ENCODE results near the gene CALCB.

CALCB gene

DNA sequence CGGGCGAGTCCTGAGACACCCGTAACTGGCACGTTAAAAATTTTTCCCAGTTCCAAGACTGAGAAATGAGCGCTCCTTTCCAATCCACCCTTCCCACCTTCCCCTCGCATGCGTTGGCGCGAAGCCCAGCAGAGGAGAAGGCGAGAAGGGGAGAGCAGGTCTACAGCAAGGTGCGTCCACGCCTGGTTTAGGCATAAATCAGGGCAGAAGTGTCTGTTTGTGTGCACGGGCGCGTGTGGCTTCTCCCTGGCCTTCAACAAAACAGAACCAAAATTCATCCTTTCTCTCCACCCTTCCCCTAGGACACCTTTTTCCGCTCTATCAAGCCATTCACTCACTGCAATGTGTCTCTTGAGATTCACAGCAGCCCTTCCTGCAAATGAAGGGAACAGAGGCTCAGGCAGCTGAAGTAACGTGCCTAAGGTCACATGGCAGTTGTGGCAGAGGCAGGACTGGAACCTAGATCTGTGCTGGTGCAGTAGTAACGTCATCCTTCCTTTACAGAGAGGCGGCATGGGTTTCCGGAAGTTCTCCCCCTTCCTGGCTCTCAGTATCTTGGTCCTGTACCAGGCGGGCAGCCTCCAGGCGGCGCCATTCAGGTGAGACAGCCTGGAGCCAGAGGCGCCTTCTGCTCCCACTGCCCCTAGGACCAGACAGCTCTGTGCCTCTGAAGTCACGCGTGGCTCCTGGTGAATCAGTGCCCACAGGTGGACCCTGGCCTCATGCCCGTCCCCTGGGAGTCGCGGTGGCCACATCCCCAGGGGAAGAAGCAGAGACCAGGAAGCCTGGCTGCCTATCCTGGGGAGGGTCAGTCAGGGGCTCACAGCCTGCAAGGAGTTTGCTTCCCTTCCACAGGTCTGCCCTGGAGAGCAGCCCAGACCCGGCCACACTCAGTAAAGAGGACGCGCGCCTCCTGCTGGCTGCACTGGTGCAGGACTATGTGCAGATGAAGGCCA is 1.1 kb downstream of the CALCB start:
- peak in 46 of 56 donors; percentile 7 to 82 (median 38) for DNase-seq

DNA sequence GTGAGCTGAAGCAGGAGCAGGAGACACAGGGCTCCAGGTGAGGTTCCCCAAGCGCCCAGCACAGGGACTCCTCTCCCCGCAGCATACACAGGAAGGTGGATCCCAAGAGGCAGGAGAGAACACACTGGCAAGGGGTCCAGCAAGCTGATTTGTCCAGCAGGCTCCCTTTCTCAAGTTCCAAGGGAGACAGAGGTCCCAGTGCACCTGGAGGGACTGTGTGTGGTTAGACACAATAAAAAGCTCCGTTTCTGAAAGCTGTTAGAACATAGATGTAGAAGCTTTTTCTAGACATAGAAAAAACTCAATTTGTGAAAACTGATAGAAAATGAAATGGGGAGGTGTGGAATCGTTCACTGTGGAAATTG is 1.8 kb downstream of the CALCB start:
- no peak for DNase-seq

DNA sequence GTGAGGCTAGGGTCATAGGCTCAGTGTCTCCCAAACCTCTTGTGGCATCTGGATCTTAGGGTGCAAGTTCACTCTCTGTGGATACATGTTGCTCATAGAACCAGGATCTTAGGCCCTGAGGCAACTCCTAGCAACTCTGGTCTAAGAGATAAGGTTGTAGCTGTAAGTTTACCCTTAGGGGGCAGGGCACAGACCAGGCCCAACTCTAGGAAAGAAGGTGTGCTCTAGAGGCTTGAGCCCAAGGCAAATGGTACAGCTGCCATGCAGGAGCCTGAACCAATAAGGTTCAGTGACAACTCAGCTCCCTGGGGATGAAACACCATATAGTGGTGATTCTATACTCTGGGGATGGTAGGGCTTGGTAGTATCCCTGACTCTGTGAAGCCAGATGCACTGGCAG is 17.8 kb downstream of the CALCB start:
- DNase-seq, result no peak

DNA sequence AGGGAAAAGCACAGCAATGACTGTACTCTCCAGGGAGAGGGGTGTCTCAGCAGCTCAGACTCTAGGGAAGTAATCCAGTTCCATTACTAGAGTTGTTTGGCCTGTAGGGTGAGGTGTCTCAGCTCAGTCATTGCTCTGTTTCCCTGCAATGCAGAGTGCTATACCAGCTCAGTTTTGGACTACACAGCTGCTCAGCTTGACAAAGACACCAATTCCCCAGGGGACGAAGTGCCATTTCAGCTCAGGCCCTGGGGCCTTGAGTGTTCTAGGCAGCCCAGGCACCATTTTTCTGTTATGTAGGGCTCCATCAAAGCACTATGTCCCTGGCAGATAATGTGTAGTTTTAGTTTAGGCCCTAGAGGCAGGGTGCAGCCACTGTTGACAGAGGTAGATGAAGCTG is 18.2 kb downstream of the CALCB start:
- no peak for DNase-seq

DNA sequence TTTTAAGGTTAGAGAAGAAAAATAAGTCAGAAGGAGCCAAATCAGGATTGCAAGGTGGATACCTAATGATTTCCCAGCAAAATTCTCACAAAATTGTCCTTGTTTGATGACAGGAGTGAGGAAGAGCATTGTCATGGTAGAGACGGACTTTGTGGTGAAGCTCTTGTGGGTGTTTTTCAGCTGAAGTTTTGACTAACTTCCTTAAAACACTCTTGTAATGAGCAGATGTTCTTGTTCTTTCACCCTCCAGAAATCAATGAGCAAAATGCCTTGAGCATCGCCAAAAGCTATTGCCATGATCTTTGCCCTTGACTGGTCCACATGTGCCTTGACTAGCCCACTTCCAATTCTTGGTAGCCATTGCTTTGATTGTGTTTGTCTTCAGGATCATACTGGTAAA is 20.0 kb downstream of the CALCB start:
- DNase-seq, result no peak

DNA sequence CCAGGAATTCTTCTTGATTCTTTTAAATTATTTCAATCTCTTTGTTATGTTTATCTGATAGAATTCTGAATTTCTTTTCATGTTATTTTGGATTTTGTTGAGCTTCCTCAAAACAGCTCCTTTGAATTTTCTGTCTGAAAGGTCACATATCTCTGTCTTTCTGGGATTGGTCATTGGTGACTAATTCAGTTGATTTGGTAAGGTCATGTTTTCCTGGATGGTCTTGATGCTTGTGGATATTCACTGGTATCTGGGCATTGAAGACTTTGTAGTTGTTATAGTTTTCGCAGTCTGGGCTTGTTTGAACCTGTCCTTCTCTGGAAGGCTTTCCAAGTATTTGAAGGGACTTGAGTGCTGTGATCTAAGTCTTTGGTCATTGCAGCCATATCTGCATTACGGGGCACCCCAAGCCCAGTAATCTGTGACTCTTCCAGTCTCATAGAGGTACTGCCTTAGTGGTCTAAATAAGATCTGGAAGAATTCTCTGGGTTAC is 22.4 kb downstream of the CALCB start:
- DNase-seq, result no peak

DNA sequence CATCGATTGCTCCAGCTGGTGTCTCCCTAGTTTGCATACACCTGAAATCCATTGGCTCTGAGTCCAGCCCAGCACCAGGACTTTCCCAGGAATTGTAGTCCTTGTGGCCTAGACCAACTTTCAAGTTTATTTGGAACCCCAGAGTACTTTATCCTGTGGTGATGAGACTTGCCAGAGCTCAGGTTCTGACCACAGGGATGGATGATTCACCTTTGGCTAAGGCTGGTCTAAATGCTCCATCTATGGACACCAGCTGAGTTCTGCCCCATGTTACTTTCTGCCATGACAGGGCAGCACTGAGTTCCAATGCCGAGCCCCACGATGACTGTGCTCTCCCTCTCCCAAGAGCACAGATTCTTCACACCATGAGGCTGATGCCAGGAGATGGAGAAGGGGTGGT is 24.0 kb downstream of the CALCB start:
- DNase-seq, result no peak

DNA sequence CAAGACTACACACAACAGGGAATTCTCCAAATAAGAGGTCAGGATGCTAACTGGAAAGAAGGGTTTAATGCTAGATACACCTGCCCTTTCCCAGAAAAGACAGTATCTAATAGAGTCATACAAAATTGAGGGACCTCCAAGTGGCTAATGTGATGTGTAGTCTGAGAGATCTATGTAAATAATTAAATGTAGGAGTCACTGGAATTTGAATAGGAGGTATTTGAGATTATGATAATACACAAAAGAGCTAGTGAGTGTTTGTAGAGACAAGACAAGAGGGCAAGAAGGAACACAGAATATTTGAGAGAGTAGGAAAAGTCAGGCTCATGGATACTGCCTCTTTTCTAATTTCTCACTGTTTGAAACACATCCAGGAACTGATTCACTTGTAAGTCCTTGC is 25.9 kb downstream of the CALCB start:
- no peak for DNase-seq

DNA sequence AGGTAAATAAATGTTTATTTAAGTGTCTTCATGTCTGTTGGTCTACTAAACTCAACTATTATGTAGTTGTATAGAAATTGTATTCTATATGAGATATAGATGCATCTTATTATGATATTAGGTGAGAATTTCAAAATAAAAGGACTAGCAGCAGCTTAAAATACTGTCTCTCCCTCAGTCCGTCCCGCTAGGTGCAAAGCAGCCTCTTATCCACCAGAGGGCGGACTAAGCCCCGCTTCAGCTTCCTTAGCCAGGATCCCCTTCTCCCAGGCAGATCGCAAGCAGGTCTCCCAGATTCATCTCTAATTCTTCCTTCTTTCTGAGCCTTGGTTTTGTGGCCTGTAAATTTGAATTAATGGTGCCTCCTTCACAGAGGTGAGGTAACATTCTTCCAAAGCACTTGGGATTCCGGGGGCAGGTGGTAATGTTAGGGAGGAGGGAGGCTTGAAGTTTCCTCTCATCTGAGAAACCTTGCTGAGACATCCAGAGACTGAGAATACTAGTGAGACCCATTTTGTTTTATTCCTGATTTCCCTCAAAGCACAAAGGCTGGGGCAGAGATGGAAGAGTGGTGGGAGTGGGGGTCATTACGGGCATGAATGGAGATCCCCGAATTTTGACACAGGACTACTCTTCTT is 27.8 kb downstream of the CALCB start:
- DNase-seq, result peak in 35 of 56 donors; percentile 4 to 73 (median 35)

DNA sequence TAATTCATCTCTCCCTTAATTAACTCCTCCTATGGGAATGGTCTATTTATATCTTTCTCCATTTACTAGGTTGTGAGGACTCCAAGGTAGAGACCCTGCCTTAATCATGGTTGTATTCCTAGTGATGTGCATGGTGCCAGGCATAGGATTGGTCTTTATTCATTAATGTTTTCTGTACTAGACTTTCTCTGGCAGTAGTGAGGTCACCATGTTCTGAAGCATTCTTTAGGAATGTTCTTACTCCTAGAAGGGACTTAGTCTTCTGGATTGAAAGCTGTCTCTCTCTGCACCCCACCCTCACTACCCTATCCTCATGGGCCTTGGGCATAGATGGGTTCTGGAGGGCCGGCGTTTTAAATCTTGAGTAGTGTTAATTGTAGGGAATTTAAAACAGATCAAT is 30.8 kb downstream of the CALCB start:
- no peak for DNase-seq

DNA sequence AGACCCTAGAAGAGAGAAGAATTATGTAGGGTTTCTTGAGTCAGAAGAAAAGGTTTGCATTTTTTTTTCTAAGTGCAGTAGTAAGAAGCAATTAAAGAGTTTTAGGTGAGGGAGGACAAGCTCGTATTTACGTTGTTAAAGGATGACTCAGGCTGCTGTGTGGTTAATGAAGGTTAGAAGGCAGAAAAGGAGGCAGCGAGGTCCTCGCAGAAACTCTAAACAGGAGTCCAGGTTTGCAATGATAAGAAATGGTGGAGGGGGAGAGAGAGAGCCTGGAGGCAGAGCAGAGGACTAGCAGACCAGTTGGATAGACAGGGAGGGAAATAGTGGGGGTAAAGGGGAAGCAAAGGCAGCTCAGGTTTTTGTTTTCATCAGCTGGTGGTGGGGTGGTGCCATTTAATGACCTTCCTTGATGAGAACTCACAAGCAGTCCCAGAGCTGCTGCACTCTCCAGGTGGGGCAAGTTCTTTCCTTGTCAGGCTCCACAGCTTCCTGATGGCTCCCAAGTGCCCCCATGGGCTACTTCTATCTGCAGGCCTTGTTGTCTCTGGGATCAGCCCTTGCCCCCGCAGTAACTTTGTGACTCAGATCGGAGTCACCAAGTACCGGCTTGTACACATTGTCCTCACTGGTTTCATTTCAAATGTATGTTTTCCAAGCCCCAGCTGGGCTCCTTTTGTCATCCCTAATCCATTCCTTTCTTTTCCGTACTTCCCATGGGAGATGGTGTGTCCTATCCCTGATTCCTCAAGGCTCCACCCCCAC is 33.0 kb downstream of the CALCB start:
- no peak for DNase-seq

DNA sequence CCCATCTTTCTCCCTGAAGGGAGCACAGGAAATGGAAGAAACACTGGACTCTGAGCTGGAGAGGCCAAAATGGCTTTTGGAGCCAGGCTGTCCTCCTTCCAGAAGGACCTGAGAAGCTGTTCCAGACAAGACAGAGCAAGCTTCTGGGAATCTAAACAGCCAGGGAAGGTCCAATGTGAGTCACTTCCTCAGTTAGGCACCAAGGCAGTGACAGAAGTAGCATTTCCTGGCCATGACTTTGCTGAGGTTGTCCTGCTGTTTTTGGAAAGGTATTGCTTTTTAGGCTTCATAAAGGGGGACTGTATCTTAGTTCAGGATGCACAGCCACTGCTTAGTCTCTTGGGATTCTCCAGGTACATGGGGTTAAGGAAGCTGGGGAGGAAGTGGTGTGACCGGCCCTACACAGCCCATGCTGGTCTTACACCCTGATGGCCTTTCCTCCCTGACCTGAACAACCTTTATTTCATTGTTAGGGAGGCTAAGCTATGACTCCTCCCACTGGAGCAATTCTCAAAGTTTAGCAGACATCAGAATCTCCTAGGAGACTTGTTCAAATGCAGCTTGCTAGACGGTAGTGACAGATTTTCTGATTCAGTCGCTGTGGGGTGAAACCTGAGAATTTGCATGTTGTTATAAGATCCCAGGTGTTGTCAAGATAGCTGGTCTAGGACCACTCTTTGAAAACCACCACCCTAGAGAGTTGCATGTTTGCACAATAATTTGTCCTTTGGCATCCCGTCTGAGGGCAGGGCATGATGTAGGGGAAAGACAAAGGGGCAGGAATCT is 34.5 kb downstream of the CALCB start:
- DNase-seq, result no peak

DNA sequence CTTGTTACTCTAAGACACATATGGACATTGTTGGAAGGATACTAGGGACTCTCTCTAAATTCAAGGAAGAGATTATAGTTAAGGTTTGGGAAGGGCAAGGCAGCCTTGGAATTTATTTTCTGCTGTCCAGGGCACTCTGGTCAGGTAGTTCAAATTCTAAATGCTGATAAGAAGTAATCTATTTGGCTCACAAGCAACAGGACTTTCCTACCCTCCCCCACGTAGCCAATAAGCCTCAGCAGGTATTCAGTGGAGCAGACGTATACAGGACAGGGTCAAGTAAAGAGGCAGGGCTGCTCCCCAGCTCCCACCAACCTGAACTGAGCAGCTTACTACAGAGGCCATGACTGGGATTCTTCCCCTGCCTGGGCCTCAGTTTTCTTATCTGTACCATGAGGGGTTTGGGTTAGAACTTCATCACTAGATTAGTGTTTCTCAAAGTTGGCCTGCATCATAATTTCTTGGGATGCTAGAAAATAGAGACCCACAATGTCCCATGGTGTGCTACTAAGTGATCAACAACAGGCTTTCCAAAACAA is 35.3 kb downstream of the CALCB start:
- no peak for DNase-seq

DNA sequence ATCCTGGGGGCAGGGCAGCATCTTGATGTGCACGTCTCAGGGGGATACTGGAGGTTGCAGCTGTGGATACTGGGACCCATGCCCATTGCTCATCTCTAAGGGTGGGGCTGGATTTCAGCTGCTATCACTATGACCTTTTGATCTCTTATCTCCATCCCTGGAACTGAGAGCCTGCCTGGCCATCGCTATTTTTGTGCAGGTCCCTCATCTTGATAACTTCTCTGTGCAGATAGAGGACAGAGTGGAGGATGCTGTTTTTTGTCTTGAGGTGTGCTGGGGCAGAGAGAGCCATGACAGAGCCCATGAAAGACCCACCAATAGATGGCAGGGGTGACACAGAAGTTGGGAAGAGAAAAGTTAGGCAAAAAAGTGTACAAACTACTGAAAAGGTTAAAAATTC is 36.2 kb downstream of the CALCB start:
- DNase-seq, result no peak

DNA sequence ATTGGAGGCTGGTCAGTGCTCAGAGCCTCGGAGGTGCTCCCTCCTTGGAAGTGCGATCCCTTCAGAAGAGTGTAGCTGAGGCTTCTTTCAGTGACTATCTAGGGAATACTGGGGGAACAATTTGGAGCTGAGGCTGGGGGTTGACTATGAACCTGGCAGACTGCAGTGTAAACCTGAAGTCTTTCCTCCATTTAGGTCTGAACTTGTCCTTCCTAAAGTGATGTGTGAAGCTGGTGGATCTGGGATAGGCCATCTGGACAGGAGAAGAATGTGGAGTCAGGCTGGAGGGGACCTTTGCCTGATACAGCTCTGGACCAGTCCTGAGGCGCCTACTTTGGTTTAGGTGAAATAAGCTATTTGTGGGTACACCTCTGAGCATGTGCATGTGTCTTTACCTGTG is 37.8 kb downstream of the CALCB start:
- DNase-seq, result no peak

DNA sequence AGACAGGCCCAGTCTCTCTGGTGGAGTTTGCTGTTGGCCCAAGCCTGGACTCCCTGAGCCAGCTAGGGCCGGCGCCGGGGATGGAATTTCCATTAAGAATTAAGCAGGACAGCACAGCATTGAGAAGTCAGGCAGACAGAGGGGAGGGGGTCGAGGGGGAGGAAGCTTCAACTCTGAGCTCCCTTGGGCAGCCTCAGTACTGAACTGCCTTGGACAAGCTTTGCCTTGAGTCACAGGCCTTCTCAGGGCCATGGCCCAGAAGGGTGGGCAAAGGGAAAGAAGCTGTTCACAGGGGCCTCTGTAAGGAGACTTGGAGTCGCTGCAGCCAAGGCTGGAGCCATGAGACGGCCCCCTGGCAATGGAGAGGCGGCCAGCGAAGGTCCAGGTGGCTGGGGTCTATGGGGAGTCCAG is 38.7 kb downstream of the CALCB start:
- no peak for DNase-seq

DNA sequence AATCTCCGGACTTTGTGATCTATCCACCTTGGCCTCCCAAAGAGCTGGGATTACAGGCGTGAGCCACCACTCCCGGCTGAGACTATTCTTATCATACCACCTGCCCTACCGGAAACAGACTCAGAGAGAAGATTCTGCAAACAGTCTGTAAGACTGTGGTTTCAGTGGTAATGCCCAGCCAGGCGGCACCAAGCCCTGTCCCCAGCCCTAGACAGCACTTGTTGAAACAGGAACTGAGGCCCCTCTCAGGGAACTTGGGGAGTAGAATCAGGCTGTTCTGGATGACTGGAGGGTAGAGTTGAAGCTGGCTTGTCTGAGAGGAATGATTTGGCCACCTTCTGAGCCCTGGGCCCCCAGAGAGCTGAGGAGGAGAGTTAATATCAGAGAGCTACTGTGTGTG is 40.0 kb downstream of the CALCB start:
- peak in 2 of 56 donors; percentile 11 for DNase-seq

DNA sequence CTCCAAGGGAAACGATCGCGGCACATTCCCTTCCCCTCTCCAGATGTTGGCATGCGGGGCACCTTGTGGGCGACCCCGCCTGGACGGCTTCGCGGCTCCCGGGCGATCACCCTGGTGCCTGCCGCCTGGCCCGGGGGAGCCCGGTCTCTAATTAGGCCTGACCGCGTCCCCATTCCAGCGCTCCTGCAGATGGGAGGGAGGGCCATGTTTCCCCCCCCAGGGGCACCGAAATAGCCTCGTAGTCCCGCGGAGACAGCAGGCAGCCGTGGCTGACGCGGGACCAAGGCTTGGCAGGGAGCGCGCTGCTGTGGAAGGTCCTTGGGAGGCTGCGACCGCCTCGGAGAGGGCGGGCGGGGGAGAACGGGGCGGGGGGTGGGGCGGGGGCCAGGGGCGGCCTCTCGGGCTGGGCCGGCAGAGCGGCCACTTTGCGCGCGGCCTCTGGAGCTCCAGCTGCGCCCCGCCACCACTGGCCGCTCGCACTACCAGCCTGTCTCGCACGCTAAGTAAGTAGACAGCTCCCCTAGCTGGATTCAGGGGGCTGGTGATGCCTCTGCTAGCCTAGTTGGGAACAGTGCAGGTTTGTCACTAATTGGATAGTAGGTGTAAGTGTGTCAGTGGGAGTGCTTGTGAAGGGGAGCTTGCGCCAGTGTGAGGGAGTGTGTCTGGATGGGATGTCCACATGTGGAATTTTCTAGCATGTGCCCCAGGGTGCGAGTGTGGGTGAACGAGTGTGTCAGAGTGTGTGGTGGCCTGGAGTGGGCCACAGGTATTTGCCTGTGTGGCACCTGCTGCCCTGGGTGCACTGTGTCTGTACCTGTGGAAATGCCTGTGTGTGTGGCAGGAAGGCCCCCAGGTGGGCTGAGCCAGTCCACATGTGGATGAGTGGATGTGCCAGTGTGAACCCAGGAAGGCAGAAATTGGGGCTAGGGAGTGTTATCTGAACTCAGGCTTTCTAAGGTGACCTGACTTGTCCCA is 41.4 kb downstream of the CALCB start, which contains the start of gene INSC:
Gene INSC, plus strand, starts transcription at position 423 of the 975 bp plus-strand sequence. CDS start 34,252 bp downstream, outside the sequence.
- DNase-seq, result peak in 1 of 56 donors; percentile 5

DNA sequence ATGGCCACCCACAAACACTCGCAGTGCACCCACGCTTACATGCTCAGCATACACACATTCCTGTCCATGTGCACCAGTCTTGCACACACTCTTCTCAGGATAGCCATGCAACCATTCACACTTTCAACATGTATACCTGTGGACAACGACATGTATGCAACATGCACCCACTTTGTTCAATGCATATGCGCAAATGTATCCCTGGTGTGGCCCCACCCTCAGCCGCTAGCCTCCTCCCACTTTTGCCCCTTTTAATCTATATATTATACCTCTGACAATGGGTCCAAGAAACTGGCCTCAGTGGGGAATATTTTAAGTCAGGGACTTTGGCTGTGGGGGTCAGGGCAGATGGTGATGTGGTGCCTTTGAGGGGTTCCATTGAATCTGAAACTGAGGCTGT is 42.3 kb downstream of the CALCB start:
- DNase-seq, result no peak

Data from amygdala (tissue), 56 donors.